ENCODE results near the gene CCNA2. TPM values are rescaled to one million over a fixed set of nuclear protein-coding genes. Genes with fewer than 3 reads are reported as not detected.

Gene CCNA2
- polyA plus RNA-seq, 3 donors, result 0.20 to 0.23 TPM; not detected in 1

- Histone ChIP-seq H3K36me3 (replicated peaks in 1 of 2; ENCODE audit: control insufficient read depth in 1 of 2, insufficient read depth in 2 of 2, low read length in 2 of 2) (no peaks in the 10 kb centered on the region), H3K79me2 (ENCODE audit: insufficient read depth, low read length) (no peaks in the 10 kb centered on the region), H3K4me1 (ENCODE audit: control insufficient read depth in 1 of 2, insufficient read depth in 2 of 2, low read length in 2 of 2) (no peaks in the 10 kb centered on the region), H3K9me3 (replicated peaks in 1 of 2; ENCODE audit: control insufficient read depth in 1 of 2, insufficient read depth in 1 of 2, low read length in 2 of 2) (no peaks in the 10 kb centered on the region), H3K9ac (ENCODE audit: insufficient read depth, low read length, poor library complexity, severe bottlenecking) (no peak overlapping the region), H3K4me2 (replicated peaks; ENCODE audit: extremely low read depth, low read length, poor library complexity, severe bottlenecking) (no peak overlapping the region), H3K4me3 (replicated peaks in 1 of 3; ENCODE audit: low read depth in 2 of 3, low read length in 3 of 3) (no peak overlapping the region), H3K27ac (ENCODE audit: low read depth in 1 of 2, low read length in 2 of 2) (no peak overlapping the region), H2AFZ (ENCODE audit: insufficient read depth, low read depth, low read length, poor library complexity, severe bottlenecking) (no peak overlapping the region), H3K27me3 (ENCODE audit: control insufficient read depth in 2 of 2, insufficient read depth in 2 of 2, low read length in 2 of 2) (no peaks in the 10 kb centered on the region), H4K20me1 (ENCODE audit: insufficient read depth, low read length) (no peaks in the 10 kb centered on the region)
- H3K27ac Mint-ChIP-seq, result no peak overlapping the region
- no peak overlapping the region for H3K4me3 Mint-ChIP-seq
- peaks cover 0 to 2% (median 0%) of the 10 kb centered on the region in 7 donors for H3K9me3 Mint-ChIP-seq
- no peak for DNase-seq
- WGBS (ENCODE audit: insufficient coverage), result 86% methylated on average over 1 of the region's 5 CpGs
- peaks cover 7 to 20% (median 14%) of the 10 kb centered on the region in 3 donors for H3K27me3 Mint-ChIP-seq (ENCODE audit: low read depth in 3 of 3)
- no peaks in the 10 kb centered on the region for H3K36me3 Mint-ChIP-seq
- no peak for TF ChIP-seq CTCF (IDR thresholded peaks at IDR 0.05)
- intact Hi-C loops (cut with micrococcal nuclease), result no loop called here
- H3K4me1 Mint-ChIP-seq, result no peaks in the 10 kb centered on the region
These were observed 32.2 kb downstream of the CCNA2 start for GRCh38 chr4:121791481-121791880.

- TF ChIP-seq CTCF (IDR thresholded peaks at IDR 0.05), result no peak
- H2AFZ ChIP-seq (ENCODE audit: insufficient read depth, low read depth, low read length, poor library complexity, severe bottlenecking), result no peak overlapping the region
- no peak for DNase-seq
- no peaks in the 10 kb centered on the region for H3K36me3 Mint-ChIP-seq
- no peaks in the 10 kb centered on the region for H4K20me1 ChIP-seq (ENCODE audit: insufficient read depth, low read length)
- H3K4me3 Mint-ChIP-seq, result no peak overlapping the region
- peaks cover 0 to 2% (median 0%) of the 10 kb centered on the region in 7 donors for H3K9me3 Mint-ChIP-seq
- no peak overlapping the region for H3K27ac Mint-ChIP-seq
- no peak overlapping the region for H3K4me3 ChIP-seq (replicated peaks in 1 of 3; ENCODE audit: low read depth in 2 of 3, low read length in 3 of 3)
- intact Hi-C loops (cut with micrococcal nuclease), result no loop called here
- H3K4me2 ChIP-seq (replicated peaks; ENCODE audit: extremely low read depth, low read length, poor library complexity, severe bottlenecking), result no peak overlapping the region
- H3K4me1 Mint-ChIP-seq, result no peaks in the 10 kb centered on the region
- H3K27me3 ChIP-seq (ENCODE audit: control insufficient read depth in 2 of 2, insufficient read depth in 2 of 2, low read length in 2 of 2), result no peaks in the 10 kb centered on the region
- peaks cover 5 to 16% (median 12%) of the 10 kb centered on the region in 3 donors for H3K27me3 Mint-ChIP-seq (ENCODE audit: low read depth in 3 of 3)
- H3K27ac ChIP-seq (ENCODE audit: low read depth in 1 of 2, low read length in 2 of 2), result no peak overlapping the region
- H3K36me3 ChIP-seq (replicated peaks in 1 of 2; ENCODE audit: control insufficient read depth in 1 of 2, insufficient read depth in 2 of 2, low read length in 2 of 2), result no peaks in the 10 kb centered on the region
- H3K9ac ChIP-seq (ENCODE audit: insufficient read depth, low read length, poor library complexity, severe bottlenecking), result no peak overlapping the region
- no peaks in the 10 kb centered on the region for H3K4me1 ChIP-seq (ENCODE audit: control insufficient read depth in 1 of 2, insufficient read depth in 2 of 2, low read length in 2 of 2)
- no peaks in the 10 kb centered on the region for H3K9me3 ChIP-seq (replicated peaks in 1 of 2; ENCODE audit: control insufficient read depth in 1 of 2, insufficient read depth in 1 of 2, low read length in 2 of 2)
- H3K79me2 ChIP-seq (ENCODE audit: insufficient read depth, low read length), result no peaks in the 10 kb centered on the region
These were observed 32.7 kb downstream of the CCNA2 start for GRCh38 chr4:121790976-121791375.
